ENCODE data around the gene CHML. TPM values are rescaled to one million over a fixed set of nuclear protein-coding genes. Genes with fewer than 3 reads are reported as not detected.
A peak's percentile ranks its signal among the peaks of the same experiment; 100 is the strongest.

CHML gene
- total RNA-seq, 1 experiment from 2014 or later = 30.4 TPM

DNA sequence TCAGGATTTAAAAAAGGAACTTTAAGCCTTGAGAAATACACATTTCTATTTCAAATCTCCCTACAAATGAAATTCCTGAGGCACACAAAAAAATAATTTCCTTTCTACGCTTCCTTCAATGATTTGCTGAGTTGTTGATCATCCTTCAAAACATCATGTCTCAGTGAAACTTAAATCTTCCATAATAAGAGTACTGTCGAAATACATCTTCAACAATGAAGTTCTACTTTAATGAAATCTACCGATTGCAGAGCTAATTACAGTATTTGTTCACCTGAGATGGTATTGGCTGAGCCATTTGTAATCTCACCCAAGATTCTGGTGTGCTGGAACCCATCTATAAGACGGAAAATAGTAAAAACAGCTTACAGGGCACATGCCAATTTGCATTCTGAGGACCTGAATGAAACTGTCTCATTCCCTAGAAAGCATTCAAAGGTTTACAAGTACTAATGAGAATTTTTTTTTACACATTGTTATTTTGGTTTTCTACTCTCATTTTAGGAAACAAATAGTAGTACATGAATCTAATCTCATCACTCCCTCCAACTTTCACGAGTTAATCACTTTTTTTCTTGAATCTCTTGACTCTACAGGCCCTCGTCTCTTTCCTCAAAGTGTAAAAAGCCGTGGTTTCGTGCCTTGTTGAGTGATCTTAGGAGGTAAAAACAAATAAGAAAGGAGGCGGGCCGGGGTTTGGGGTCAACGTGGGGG, 1.1 kb downstream of the CHML start:
- DNase-seq = no peak
- Histone ChIP-seq H3K36me3 (replicated peaks; ENCODE audit: control insufficient read depth, insufficient read depth, low read length) (peaks cover 4% of the 10 kb centered on the region), H3K4me3 (ENCODE audit: insufficient read depth, low read depth, low read length) (peak overlapping the region; percentile 99), H3K27me3 (ENCODE audit: control insufficient read depth, insufficient read depth, low read length) (no peaks in the 10 kb centered on the region; the same call in 1 of the 2 replicates)

GRCh38 chr1:241638099-241638682, 2.0 kb downstream of the CHML start:
- H3K27me3 ChIP-seq (ENCODE audit: control insufficient read depth, insufficient read depth, low read length) = no peaks in the 10 kb centered on the region; the same call in 1 of the 2 replicates

DNA sequence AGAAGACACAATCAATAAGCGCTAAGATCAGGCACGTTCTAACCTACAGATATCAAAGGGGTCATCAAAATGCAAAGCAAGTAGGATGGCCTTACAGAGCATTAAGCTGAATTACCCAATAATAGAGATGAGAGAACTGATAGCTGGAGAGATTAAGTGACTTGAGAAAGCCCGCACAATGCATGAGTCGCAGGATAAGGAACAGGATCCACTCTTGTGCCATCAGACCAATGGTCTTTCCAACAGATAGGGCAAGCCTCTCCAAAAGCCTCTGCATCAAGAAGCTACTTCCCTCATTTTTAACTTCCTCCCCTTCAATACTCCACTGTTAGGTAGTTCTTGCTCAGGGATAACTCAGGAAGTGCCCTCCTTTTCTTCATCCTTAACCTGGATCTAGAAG, 2.6 kb downstream of the CHML start:
- no peak for DNase-seq
- Histone ChIP-seq H3K4me3 (ENCODE audit: insufficient read depth, low read depth, low read length) (no peak overlapping the region), H3K36me3 (replicated peaks; ENCODE audit: control insufficient read depth, insufficient read depth, low read length) (peaks cover 4% of the 10 kb centered on the region), H3K27me3 (ENCODE audit: control insufficient read depth, insufficient read depth, low read length) (no peaks in the 10 kb centered on the region; the same call in 1 of the 2 replicates)

More at GRCh38 chr1:241638099-241638682, 2.0 kb downstream of the CHML start:
- Histone ChIP-seq H3K4me3 (ENCODE audit: insufficient read depth, low read depth, low read length) (peak overlapping the region; percentile 22), H3K36me3 (replicated peaks; ENCODE audit: control insufficient read depth, insufficient read depth, low read length) (peaks cover 4% of the 10 kb centered on the region)
- DNase-seq = no peak

DNA sequence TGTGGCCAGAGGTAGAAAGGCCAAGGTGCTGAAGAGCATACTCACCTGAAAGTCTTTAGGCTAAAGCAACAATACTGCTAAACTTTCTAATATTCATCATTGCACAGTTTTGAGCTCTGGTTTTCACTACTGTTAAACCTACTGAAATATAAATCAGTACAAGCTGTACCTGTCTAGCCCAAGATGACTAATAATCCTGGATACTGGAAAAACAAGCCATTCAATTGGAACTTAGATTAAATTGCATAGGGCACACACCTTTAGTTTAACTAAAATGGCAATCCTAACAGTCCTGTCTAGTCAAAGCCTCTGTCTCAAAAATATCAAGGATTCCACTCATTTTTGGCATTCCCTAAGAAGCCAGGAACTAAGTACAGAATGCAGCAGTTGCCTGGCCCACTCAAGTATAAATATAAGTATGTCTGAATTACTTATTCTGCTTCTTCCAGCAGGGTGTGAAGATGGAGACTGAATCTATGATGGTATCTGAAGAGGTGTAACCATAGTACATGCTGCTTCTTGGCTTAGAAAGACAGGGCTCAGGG, 3.1 kb downstream of the CHML start:
- peaks cover 4% of the 10 kb centered on the region for H3K36me3 ChIP-seq (replicated peaks; ENCODE audit: control insufficient read depth, insufficient read depth, low read length)
- no peaks in the 10 kb centered on the region; the same call in 1 of the 2 replicates for H3K27me3 ChIP-seq (ENCODE audit: control insufficient read depth, insufficient read depth, low read length)
- no peak overlapping the region for H3K4me3 ChIP-seq (ENCODE audit: insufficient read depth, low read depth, low read length)
- DNase-seq = no peak

DNA sequence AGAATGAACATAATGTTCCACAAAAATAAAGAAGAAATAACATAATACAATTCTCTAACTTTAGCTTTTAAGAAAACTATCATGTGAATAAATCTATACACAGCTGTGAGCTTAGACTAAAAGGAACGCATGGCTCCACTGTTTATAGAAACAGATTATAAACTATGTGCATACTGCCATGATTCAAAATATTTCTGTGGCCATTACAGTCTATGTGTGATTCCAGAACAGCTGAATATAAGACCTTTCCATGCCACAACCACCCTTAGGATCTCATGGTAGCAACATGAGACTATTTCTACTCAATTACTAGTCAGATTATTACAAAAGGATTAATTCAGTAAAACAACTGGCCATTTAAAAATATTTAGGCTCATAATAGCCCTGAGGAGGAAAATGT, 3.9 kb downstream of the CHML start:
- no peak overlapping the region for H3K4me3 ChIP-seq (ENCODE audit: insufficient read depth, low read depth, low read length)
- no peak for DNase-seq
- peaks cover 4% of the 10 kb centered on the region for H3K36me3 ChIP-seq (replicated peaks; ENCODE audit: control insufficient read depth, insufficient read depth, low read length)
- H3K27me3 ChIP-seq (ENCODE audit: control insufficient read depth, insufficient read depth, low read length) = no peaks in the 10 kb centered on the region; the same call in 1 of the 2 replicates

DNA sequence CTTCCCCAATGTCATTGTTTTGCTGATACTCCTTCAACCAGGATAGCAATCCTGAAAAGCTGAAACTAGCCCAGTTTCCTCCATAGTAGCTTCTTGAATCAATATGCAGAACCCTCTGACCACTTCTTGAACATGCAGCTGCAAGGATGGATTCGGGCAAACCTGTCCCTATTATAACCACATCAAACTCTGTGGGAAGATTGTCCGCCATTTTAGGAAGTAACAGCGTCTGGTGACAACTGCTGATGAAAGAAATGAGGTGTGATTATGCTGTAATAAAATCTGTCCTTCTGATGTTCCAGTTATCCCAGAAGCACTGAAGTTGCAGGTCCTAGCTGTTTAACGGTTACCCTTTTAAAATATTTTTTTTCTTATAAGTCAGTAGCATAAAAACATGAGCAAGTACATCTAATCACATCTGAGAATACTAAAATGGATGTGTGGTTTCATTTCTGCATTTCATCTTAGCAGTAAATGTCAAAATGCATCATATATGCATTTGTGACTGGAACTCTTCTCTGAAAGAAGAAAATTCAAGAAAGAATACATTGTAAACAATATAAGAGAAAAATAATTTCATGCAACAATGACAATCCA, 4.5 kb downstream of the CHML start:
- H3K27me3 ChIP-seq (ENCODE audit: control insufficient read depth, insufficient read depth, low read length) = no peaks in the 10 kb centered on the region
- DNase-seq = no peak
- H3K4me3 ChIP-seq (ENCODE audit: insufficient read depth, low read depth, low read length) = no peak overlapping the region
- peaks cover 4% of the 10 kb centered on the region for H3K36me3 ChIP-seq (replicated peaks; ENCODE audit: control insufficient read depth, insufficient read depth, low read length)

GRCh38 chr1:241632987-241633386, 7.2 kb downstream of the CHML start:
- Histone ChIP-seq H3K36me3 (replicated peaks; ENCODE audit: control insufficient read depth, insufficient read depth, low read length) (peaks cover 4% of the 10 kb centered on the region), H3K4me3 (ENCODE audit: insufficient read depth, low read depth, low read length) (no peak overlapping the region), H3K27me3 (ENCODE audit: control insufficient read depth, insufficient read depth, low read length) (no peaks in the 10 kb centered on the region)
- no peak for DNase-seq

GRCh38 chr1:241631674-241632073, 8.5 kb downstream of the CHML start:
- DNase-seq = no peak
- peaks cover 4% of the 10 kb centered on the region for H3K36me3 ChIP-seq (replicated peaks; ENCODE audit: control insufficient read depth, insufficient read depth, low read length)
- H3K4me3 ChIP-seq (ENCODE audit: insufficient read depth, low read depth, low read length) = no peak overlapping the region
- no peaks in the 10 kb centered on the region for H3K27me3 ChIP-seq (ENCODE audit: control insufficient read depth, insufficient read depth, low read length)

DNA sequence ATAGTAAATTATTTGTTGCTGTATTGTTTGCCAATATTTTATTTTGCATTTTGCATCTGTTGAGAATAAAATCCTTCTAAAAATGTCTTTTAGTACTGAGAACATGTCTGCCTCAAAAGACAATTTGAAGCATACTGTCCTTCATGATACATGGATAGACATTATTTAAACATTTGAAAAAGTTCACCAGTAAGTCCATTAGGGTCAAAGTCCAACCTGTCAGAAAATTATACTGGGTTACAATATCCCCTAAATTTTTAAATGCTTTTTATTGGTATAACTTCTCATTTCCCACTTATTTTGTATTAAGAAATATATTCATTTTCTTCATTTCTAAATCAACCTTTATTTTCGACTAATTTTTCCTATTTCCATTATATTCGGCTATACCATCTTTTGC, 9.3 kb downstream of the CHML start:
- H3K27me3 ChIP-seq (ENCODE audit: control insufficient read depth, insufficient read depth, low read length) = no peaks in the 10 kb centered on the region
- H3K4me3 ChIP-seq (ENCODE audit: insufficient read depth, low read depth, low read length) = no peak overlapping the region
- H3K36me3 ChIP-seq (replicated peaks; ENCODE audit: control insufficient read depth, insufficient read depth, low read length) = peaks cover 4% of the 10 kb centered on the region
- DNase-seq = no peak

DNA sequence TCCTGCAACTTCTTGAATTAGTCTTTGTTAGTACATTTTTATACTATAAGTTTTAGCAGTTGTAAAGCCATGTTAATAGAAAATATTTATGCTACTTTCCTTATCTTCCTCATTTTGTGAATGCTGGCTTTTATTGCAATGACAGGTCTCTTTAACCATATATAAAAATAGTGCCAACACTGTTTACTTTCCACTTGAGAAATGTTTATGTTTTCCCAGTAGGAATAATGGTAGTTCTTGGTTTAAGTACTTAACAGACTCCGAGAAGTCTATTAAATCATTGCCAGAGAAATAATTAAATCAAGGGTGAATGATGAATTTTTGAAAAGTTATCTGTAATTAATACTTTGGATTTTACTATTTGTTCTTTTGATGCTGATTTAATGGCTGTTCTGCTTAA, 9.7 kb downstream of the CHML start:
- H3K36me3 ChIP-seq (replicated peaks; ENCODE audit: control insufficient read depth, insufficient read depth, low read length) = peaks cover 3% of the 10 kb centered on the region
- H3K4me3 ChIP-seq (ENCODE audit: insufficient read depth, low read depth, low read length) = no peak overlapping the region
- DNase-seq = no peak
- no peaks in the 10 kb centered on the region for H3K27me3 ChIP-seq (ENCODE audit: control insufficient read depth, insufficient read depth, low read length)

DNA sequence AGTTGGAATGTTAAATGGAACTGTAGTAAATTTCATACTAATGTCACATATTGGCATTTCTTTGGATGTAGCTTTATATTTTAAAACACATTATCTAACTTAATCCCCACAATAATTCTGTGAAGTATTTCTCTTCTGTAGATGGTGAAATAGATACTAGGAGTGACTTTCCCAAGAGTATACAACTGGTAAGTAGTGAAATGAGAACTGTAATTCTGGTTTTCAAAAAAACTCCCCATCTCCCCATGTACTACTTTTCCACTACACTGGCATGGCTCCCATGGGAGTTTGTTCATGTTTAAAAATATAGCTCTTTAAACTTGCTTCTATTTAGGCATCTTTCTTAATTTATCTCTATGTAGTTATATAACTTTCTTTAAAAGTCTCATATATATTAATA, 10.2 kb downstream of the CHML start:
- H3K4me3 ChIP-seq (ENCODE audit: insufficient read depth, low read depth, low read length) = no peak overlapping the region
- DNase-seq = no peak

DNA sequence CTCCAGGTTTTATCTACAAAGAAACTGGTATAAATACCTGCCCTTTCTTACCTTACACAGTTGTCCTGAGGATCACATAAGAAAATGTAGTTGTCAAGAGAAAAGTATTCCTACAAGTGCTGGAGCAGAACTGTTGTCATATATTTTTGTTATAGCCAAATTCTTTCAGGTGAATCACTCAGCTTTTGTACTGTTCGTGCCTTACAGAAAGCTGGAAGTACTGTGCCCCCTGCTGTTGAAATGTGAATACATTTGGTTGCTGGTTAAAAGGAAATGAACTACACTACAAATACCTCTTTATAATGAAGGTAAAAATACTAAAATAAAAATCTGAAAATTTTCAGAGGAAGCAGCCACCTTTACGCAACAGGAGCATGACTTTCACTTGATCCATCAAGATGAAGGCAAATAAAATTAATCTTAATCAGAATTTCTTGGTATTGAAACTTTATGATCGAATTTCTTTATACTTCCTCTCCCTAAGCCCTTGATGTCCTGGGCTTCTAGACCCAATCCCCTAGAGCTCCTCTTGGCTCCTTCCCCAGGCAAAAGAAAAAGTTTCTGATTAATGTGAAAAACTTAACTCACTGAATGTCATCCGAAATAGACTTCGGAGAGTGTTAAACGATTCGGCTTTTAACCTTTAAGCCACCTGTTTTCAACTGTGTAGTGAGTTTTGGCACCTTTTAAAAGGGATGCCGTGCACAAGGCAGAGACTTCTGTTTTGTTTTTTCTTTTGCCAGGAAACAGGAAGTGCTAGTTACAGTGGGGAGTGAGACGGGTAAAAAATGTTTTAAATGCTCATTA, 12.5 kb downstream of the CHML start:
- DNase-seq = no peak
- no peak overlapping the region for H3K4me3 ChIP-seq (ENCODE audit: insufficient read depth, low read depth, low read length)
- H3K27me3 ChIP-seq (ENCODE audit: control insufficient read depth, insufficient read depth, low read length) = no peaks in the 10 kb centered on the region
- H3K36me3 ChIP-seq (replicated peaks; ENCODE audit: control insufficient read depth, insufficient read depth, low read length) = no peaks in the 10 kb centered on the region

More for the DNA sequence above, 10.2 kb downstream of the CHML start:
- Histone ChIP-seq H3K36me3 (replicated peaks; ENCODE audit: control insufficient read depth, insufficient read depth, low read length) (no peaks in the 10 kb centered on the region; the same call in 1 of the 2 replicates), H3K27me3 (ENCODE audit: control insufficient read depth, insufficient read depth, low read length) (no peaks in the 10 kb centered on the region)

DNA sequence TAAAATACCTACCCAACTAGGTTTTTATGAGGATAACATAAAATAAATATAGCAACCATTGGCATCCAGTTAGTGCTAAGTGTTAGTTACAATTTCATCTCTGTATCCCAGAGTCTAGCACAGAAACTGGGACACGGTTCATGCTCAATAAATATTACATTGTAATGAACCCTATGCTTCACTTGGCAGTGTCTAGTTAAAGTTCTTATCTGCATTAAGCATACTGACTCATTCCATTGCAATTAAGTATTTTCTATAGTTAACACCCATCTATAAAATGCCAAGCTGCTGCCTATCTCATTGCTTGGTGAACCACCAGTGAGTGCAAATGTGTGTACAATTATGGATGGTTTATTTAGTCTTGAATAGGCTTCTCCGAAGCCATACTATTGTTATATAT, 15.2 kb downstream of the CHML start:
- DNase-seq = no peak
- Histone ChIP-seq H3K27me3 (ENCODE audit: control insufficient read depth, insufficient read depth, low read length) (no peaks in the 10 kb centered on the region), H3K36me3 (replicated peaks; ENCODE audit: control insufficient read depth, insufficient read depth, low read length) (no peaks in the 10 kb centered on the region), H3K4me3 (ENCODE audit: insufficient read depth, low read depth, low read length) (no peak overlapping the region)

GRCh38 chr1:241622669-241623068, 17.5 kb downstream of the CHML start:
- Histone ChIP-seq H3K4me3 (ENCODE audit: insufficient read depth, low read depth, low read length) (no peak overlapping the region), H3K36me3 (replicated peaks; ENCODE audit: control insufficient read depth, insufficient read depth, low read length) (no peaks in the 10 kb centered on the region), H3K27me3 (ENCODE audit: control insufficient read depth, insufficient read depth, low read length) (no peaks in the 10 kb centered on the region)
- no peak for DNase-seq

Data from H7 (cell line).